Tibial nerve (tissue), 4 donors: ENCODE measurements around the gene TMEM44. TPM values are rescaled to one million over a fixed set of nuclear protein-coding genes. Genes with fewer than 3 reads are reported as not detected.

Experiments
- DNase-seq, 2 donors: peaks; one replicate each; pipeline ENCODE4 v3.0.0-alpha.2; 2019; ENCODE audit warnings: low spot score in 2 of 2
- H3K27ac ChIP-seq, 4 donors: fragments of 200-600 bp; sonication (generic) in 3 of 4; one replicate each; pipeline ENCODE4 v1.5.1; 2017 to 2019; ENCODE audit warnings: mild to moderate bottlenecking in 1 of 4
- H3K27me3 ChIP-seq, 2 donors: fragments of 200-600 bp; sonication (generic) in 1 of 2; one replicate each; pipeline versions ENCODE4 v1.5.1 to v1.6.0; 2017 to 2019
- H3K36me3 ChIP-seq, 3 donors: fragments of 200-600 bp; sonication (generic); one replicate each; pipeline ENCODE4 v1.5.1; 2018 to 2019
- H3K4me1 ChIP-seq, 4 donors: fragments of 200-600 bp; sonication (generic) in 3 of 4; one replicate each; pipeline ENCODE4 v1.5.1; 2017 to 2019
- H3K4me3 ChIP-seq, 4 donors: fragments of 200-600 bp; sonication (generic) in 3 of 4; one replicate each; pipeline ENCODE4 v1.5.1; 2017 to 2019; ENCODE audit warnings: mild to moderate bottlenecking in 1 of 4, moderate library complexity in 1 of 4
- H3K9me3 ChIP-seq, 4 donors: fragments of 200-600 bp; sonication (generic) in 3 of 4; one replicate each; pipeline ENCODE4 v1.5.1; 2017 to 2019
- CTCF ChIP-seq, 5 experiments: fragments of 200-600 bp in 3 of 5; fragments of 450-650 bp in 2 of 5; sonication (generic) in 3 of 5; IDR thresholded peaks; one replicate each; pipeline ENCODE4 v1.5.1; 2016 to 2019; ENCODE audit warnings: antibody characterized with exemption in 5 of 5, mild to moderate bottlenecking in 3 of 5, moderate library complexity in 2 of 5
- EP300 ChIP-seq, 2 donors: sonication (generic); formaldehyde crosslinking; IDR thresholded peaks; one replicate each; pipeline ENCODE4 v1.6.1; 2017; ENCODE audit warnings: antibody characterized with exemption in 2 of 2, mild to moderate bottlenecking in 1 of 2
- POLR2A ChIP-seq, 2 donors: fragments of 450-650 bp; IDR thresholded peaks; one replicate each; pipeline ENCODE4 v1.6.1; 2017; ENCODE audit warnings: antibody characterized with exemption in 2 of 2, mild to moderate bottlenecking in 2 of 2, moderate library complexity in 2 of 2
- WGBS, 2 donors: methylation state at CpG; one replicate each; pipeline ENCODE4 v1.1.5; 2018; 5-methylcytosine and 5-hydroxymethylcytosine counted together
- total RNA-seq, 4 donors: library from RNA; depleted of rRNA; stranded (reverse); fragments of >200 nt; gene quantifications; one replicate each; pipeline ENCODE4 v1.1.0, GENCODE V29; 2016

The TMEM44 gene
- total RNA-seq, 4 donors from 2014 or later: 14.9 to 17.4 (median 16.5) TPM

GRCh38 chr3:194571491-194572142 is 61.6 kb downstream of the TMEM44 start:
- Histone ChIP-seq H3K27ac (peak overlapping the region; percentile 40 to 79 (median 60)), H3K4me1 (peaks cover 0 to 33% (median 11%) of the 10 kb centered on the region in 4 donors), H3K27me3 (no peaks in the 10 kb centered on the region), H3K4me3 (no peak overlapping the region), H3K36me3 (no peaks in the 10 kb centered on the region), H3K9me3 (no peaks in the 10 kb centered on the region)
- no peak for DNase-seq
- 44 to 49% methylated on average over 16 of the region's 16 CpGs for WGBS, 2 donors
- TF ChIP-seq POLR2A (IDR thresholded peaks at IDR 0.05) (no peak), EP300 (IDR thresholded peaks at IDR 0.05) (no peak), CTCF (IDR thresholded peaks at IDR 0.05) (no peak)

DNA sequence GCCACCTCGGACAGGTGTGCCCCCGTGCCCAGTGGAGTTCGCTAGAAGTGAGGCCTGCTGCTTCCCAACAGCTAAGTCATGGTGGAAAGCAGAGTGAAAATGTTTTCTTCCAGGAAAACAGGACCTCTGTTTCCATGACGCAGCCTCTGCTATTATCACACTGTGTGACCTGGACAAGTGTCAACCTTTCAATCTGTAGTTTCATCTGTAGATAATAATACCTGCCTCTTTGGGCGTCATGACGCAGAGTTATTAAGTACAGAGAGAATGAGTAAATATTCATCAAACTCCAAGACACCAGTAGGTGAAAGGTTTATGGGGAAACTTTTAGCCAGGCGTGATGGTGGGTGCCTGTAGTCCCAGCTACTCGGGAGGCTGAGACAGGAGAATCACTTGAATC is 62.3 kb downstream of the TMEM44 start:
- DNase-seq: no peak
- Histone ChIP-seq H3K9me3 (no peaks in the 10 kb centered on the region), H3K27ac (peak overlapping the region in 2 of 4 donors; percentile 77 to 79), H3K4me1 (peaks cover 0 to 36% (median 11%) of the 10 kb centered on the region in 4 donors), H3K4me3 (no peak overlapping the region), H3K27me3 (no peaks in the 10 kb centered on the region), H3K36me3 (no peaks in the 10 kb centered on the region)
- TF ChIP-seq CTCF (IDR thresholded peaks at IDR 0.05) (no peak), EP300 (IDR thresholded peaks at IDR 0.05) (no peak), POLR2A (IDR thresholded peaks at IDR 0.05) (no peak)
- 90 to 95% methylated on average over 8 of the region's 8 CpGs for WGBS, 2 donors

- no peak for TF ChIP-seq EP300 (IDR thresholded peaks at IDR 0.05)
- TF ChIP-seq POLR2A (IDR thresholded peaks at IDR 0.05): no peak
- TF ChIP-seq CTCF (IDR thresholded peaks at IDR 0.05): no peak
- Histone ChIP-seq H3K36me3 (no peaks in the 10 kb centered on the region), H3K4me1 (peaks cover 0 to 40% (median 11%) of the 10 kb centered on the region in 4 donors), H3K9me3 (no peaks in the 10 kb centered on the region), H3K27me3 (no peaks in the 10 kb centered on the region), H3K27ac (peak overlapping the region in 1 of 4 donors; percentile 79), H3K4me3 (no peak overlapping the region)
- DNase-seq: no peak
- WGBS, 2 donors: 87 to 89% methylated on average over 13 of the region's 13 CpGs
Observed at GRCh38 chr3:194570235-194570634, 63.0 kb downstream of the TMEM44 start.

DNA sequence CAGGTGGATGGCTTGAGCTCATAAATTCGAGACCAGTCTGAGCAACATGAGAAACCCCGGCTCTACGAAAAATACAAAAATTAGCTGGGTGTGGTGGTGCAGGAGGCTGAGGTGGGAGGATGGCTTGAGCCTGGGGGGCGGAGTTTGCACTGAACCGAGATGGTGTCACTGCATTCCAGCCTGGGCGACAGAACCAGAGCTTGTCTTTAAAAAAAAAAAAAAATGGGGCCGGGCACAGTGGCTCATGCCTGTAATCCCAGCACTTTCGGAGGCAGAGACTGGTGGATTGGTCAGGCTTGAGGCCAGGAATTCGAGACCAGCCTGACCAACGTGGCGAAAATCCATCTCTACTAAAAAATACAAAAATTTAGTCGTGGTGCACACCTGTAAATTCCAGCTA is 64.0 kb downstream of the TMEM44 start:
- Histone ChIP-seq H3K9me3 (no peaks in the 10 kb centered on the region), H3K4me1 (peaks cover 0 to 40% (median 11%) of the 10 kb centered on the region in 4 donors), H3K27me3 (no peaks in the 10 kb centered on the region), H3K27ac (no peak overlapping the region), H3K36me3 (no peaks in the 10 kb centered on the region), H3K4me3 (no peak overlapping the region)
- WGBS, 2 donors: 83 to 89% methylated on average over 12 of the region's 12 CpGs
- DNase-seq: no peak
- TF ChIP-seq POLR2A (IDR thresholded peaks at IDR 0.05) (no peak), CTCF (IDR thresholded peaks at IDR 0.05) (no peak), EP300 (IDR thresholded peaks at IDR 0.05) (no peak)

DNA sequence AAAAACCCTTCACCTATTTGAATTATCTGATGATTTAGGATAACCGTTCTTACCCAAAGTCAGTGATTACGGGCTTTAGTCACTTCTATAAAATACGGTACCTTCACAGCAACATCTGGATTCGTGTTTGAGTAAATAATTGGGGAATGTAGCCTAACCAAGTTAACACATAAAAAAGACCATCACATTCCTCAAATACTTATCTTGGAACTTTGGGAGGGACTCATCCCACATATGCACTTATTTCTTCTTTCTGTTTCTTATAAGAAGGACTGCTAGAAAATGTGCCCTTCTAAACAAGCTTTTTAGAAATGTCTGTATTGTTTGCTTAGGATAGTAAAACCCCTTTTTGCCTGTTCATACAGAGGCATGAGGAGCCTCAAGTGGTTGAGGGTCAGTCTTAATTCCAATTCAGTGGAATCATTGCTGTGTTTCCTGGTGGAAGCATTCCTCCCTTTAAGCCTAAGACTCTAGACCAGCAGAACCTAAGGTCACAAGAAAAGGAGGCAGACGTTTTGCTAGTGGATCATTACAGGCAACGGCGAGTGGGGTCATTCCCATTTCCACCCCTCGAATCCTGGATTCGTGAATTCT is 67.5 kb downstream of the TMEM44 start:
- DNase-seq: no peak
- Histone ChIP-seq H3K4me1 (peaks cover 0 to 6% (median 0%) of the 10 kb centered on the region in 4 donors), H3K27ac (peak overlapping the region in 2 of 4 donors; percentile 17 to 46), H3K36me3 (no peaks in the 10 kb centered on the region), H3K27me3 (no peaks in the 10 kb centered on the region), H3K4me3 (no peak overlapping the region), H3K9me3 (no peaks in the 10 kb centered on the region)
- no peak for TF ChIP-seq CTCF (IDR thresholded peaks at IDR 0.05)
- 53 to 57% methylated on average over 9 of the region's 9 CpGs for WGBS, 2 donors
